Measurements from ENCODE around the gene LIX1.
"Not testable (repeated sequence)": the region's sequence is repeated elsewhere in the genome, so short reads cannot be mapped to it uniquely, and the experiment has no call there.

Gene LIX1

DNA sequence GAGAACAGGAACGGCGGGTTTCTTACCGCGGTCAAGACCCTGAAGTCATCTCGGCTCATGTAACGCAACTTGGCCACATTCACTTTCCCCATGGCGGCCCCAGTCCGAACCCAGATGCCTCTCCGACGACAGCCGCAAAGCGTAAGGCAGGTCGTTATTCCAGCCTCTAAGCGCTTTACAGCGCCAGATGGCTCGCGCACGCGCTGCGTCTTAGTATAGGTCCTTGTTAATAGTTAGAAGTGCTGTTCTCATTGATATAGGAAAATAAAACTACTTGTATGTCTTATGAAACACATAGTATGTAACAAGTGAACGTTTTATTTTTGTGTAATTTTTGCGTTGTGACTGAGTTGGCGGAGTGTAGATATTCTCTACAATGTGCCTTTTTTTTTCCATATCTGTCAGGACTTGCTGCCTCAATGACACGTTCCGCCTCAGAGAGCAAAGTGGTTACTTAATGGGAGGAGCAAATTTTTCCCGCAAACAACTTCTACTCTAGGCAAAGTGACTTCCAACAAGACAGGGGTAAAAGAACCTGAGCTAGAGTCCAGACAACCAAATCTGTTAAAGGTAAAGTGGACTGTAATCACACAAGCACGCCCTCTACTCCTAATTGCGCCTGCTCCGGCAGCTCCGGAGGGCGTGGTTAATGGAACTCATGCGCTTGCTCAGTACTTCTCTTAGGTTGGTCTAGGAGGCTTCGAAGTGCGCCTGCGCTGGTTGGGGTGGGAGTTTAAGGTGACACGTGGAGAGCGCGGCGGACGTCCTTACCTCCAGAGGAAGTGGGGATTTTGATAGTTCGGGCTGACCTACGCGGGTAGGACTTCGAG lies 40.9 kb upstream of the LIX1 start, which contains the start of gene RIOK2:
RIOK2 (minus strand) TSS at position 148 of the 830 bp plus-strand sequence; CDS start at position 92, 56 bp downstream.
- Histone ChIP-seq H3K9ac (ENCODE audit: low read depth, low read length, poor library complexity) (peak within 1 kb of the TSS; percentile 92), H3K14ac (ENCODE audit: low read length) (no peak within 1 kb of the TSS), H3K27me3 (ENCODE audit: control insufficient read depth in 3 of 3, insufficient read depth in 3 of 3, low read depth in 1 of 3, low read length in 3 of 3) (no peaks in the 10 kb centered on the region), H4K8ac (ENCODE audit: low read depth, low read length) (no peak within 1 kb of the TSS), H2BK12ac (ENCODE audit: low read length) (no peak within 1 kb of the TSS), H3K4me2 (ENCODE audit: insufficient read depth, low read length, poor library complexity, severe bottlenecking) (peak within 1 kb of the TSS; percentile 68), H2AK5ac (ENCODE audit: low read depth, low read length) (no peak within 1 kb of the TSS), H3K9me3 (replicated peaks in 1 of 2; ENCODE audit: control insufficient read depth in 2 of 2, insufficient read depth in 1 of 2, low read depth in 1 of 2, low read length in 2 of 2) (peaks cover 0 to 14% of the 10 kb centered on the region in 2 donors), H3K27ac (replicated peaks; ENCODE audit: low read length) (peak within 1 kb of the TSS; percentile 63), H3K36me3 (replicated peaks in 1 of 2; ENCODE audit: control insufficient read depth in 2 of 2, insufficient read depth in 2 of 2, low read length in 2 of 2) (peaks cover 6 to 20% of the 10 kb centered on the region in 2 donors), H3K4me1 (ENCODE audit: control insufficient read depth in 2 of 2, insufficient read depth in 1 of 2, low read depth in 1 of 2, low read length in 2 of 2) (peaks cover 0 to 2% of the 10 kb centered on the region in 2 donors), H3K23ac (ENCODE audit: low read depth, low read length, poor library complexity) (no peak within 1 kb of the TSS), H2BK120ac (ENCODE audit: low read depth, low read length) (no peak within 1 kb of the TSS), H3K4ac (ENCODE audit: low read length) (no peak within 1 kb of the TSS), H3K18ac (ENCODE audit: low read length) (peak within 1 kb of the TSS; percentile 77), H4K91ac (ENCODE audit: low read depth, low read length, poor library complexity) (no peak within 1 kb of the TSS), H3K4me3 (ENCODE audit: low read length in 2 of 2) (peak within 1 kb of the TSS; percentile 67 to 98), H2BK5ac (ENCODE audit: low read length) (no peak within 1 kb of the TSS), H2AFZ (ENCODE audit: low read length) (peak within 1 kb of the TSS; percentile 91), H2BK15ac (ENCODE audit: low read length) (no peak within 1 kb of the TSS), H3K79me1 (ENCODE audit: low read depth, low read length) (peaks cover under 1% of the 10 kb centered on the region)
- DNase-seq (ENCODE audit: low spot score): peak; percentile 81
- WGBS, 2 donors (ENCODE audit: extremely low coverage in 2 of 2, insufficient read length in 2 of 2, insufficient replicate concordance in 1 of 2): no CpG with 5 or more reads among the region's 44 CpGs

DNA sequence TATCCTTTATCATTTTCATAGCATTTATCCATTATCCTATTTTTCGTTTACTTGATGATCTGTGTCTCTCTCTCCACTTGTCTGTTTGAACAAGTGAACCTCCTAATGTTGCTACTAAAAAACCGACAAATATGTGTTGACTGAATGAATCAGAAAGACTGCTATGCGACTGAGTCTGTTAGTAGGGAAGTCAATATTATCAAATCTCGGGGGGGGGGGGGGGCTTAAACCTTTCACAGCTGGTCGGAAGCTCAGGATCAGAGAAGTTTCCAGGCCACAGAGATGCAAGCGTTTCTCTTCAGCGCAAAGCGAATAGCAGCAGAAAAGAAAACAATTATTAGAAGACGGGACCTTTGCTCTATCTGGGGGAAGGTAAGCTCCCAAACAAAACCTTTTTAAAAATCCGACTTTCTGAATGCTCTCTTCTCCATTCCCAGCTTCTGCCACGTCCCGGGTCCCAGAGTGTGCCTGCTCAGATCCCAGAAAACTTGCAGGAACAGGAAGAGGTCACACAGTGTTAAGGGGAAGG lies 40.2 kb upstream of the LIX1 start:
- Histone ChIP-seq H3K79me1 (ENCODE audit: low read depth, low read length) (peaks cover 2% of the 10 kb centered on the region), H3K27ac (replicated peaks; ENCODE audit: low read length) (no peak overlapping the region), H3K14ac (ENCODE audit: low read length) (no peak overlapping the region), H3K23ac (ENCODE audit: low read depth, low read length, poor library complexity) (no peak overlapping the region), H3K9ac (ENCODE audit: low read depth, low read length, poor library complexity) (peak overlapping the region; percentile 92), H2AK5ac (ENCODE audit: low read depth, low read length) (no peak overlapping the region), H2BK120ac (ENCODE audit: low read depth, low read length) (no peak overlapping the region), H2BK12ac (ENCODE audit: low read length) (no peak overlapping the region), H4K91ac (ENCODE audit: low read depth, low read length, poor library complexity) (no peak overlapping the region), H3K4ac (ENCODE audit: low read length) (no peak overlapping the region), H2BK5ac (ENCODE audit: low read length) (no peak overlapping the region), H3K4me3 (ENCODE audit: low read length in 2 of 2) (peak overlapping the region; percentile 67 to 98), H3K9me3 (replicated peaks in 1 of 2; ENCODE audit: control insufficient read depth in 2 of 2, insufficient read depth in 1 of 2, low read depth in 1 of 2, low read length in 2 of 2) (peaks cover 0 to 14% of the 10 kb centered on the region in 2 donors), H3K18ac (ENCODE audit: low read length) (peak overlapping the region; percentile 77), H3K4me2 (ENCODE audit: insufficient read depth, low read length, poor library complexity, severe bottlenecking) (peak overlapping the region; percentile 68), H4K8ac (ENCODE audit: low read depth, low read length) (no peak overlapping the region), H3K27me3 (ENCODE audit: control insufficient read depth in 3 of 3, insufficient read depth in 3 of 3, low read depth in 1 of 3, low read length in 3 of 3) (no peaks in the 10 kb centered on the region), H3K36me3 (replicated peaks in 1 of 2; ENCODE audit: control insufficient read depth in 2 of 2, insufficient read depth in 2 of 2, low read length in 2 of 2) (peaks cover 8 to 27% of the 10 kb centered on the region in 2 donors), H3K4me1 (ENCODE audit: control insufficient read depth in 2 of 2, insufficient read depth in 1 of 2, low read depth in 1 of 2, low read length in 2 of 2) (peaks cover 0 to 2% of the 10 kb centered on the region in 2 donors), H2BK15ac (ENCODE audit: low read length) (no peak overlapping the region), H2AFZ (ENCODE audit: low read length) (peak overlapping the region; percentile 91)
- WGBS, 2 donors (ENCODE audit: extremely low coverage in 2 of 2, insufficient read length in 2 of 2, insufficient replicate concordance in 1 of 2): no CpG with 5 or more reads among the region's 12 CpGs
- no peak for DNase-seq (ENCODE audit: low spot score)

DNA sequence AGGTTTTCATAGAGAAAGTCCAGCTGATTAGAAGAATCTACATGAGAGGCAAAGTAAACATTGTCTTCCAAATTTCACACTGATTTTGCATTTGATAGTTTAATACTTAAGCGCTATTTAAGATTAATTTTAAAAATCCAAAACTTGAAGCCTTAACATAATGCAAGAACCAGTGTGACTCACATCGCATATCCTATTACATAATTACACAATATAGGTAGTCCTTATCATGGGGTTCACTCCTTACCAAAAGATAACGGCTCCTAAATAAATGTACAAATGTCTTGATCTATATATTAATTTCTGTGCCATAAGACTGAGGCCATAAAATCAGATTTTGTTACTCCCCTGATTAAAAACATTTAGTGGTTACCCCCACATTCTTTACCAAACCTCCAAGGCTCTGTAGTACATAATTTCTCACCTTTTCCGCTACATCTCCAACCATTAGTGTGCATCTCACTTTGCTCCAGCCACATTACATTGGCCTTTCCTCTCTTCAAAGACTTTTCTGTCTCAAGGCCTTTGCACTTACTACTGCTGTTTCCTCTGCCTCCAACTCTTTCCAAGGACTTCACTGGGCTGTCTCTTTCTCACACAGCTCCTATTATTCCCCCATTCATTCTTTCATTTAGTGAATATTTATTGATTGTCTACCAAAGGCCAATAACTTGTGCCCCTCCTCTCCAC lies 39.6 kb upstream of the LIX1 start:
- Histone ChIP-seq H3K27ac (replicated peaks; ENCODE audit: low read length) (no peak overlapping the region), H3K79me1 (ENCODE audit: low read depth, low read length) (peaks cover 2% of the 10 kb centered on the region), H3K9me3 (replicated peaks in 1 of 2; ENCODE audit: control insufficient read depth in 2 of 2, insufficient read depth in 1 of 2, low read depth in 1 of 2, low read length in 2 of 2) (peaks cover 0 to 14% of the 10 kb centered on the region in 2 donors), H3K27me3 (ENCODE audit: control insufficient read depth in 3 of 3, insufficient read depth in 3 of 3, low read depth in 1 of 3, low read length in 3 of 3) (no peaks in the 10 kb centered on the region), H3K4me2 (ENCODE audit: insufficient read depth, low read length, poor library complexity, severe bottlenecking) (peak overlapping the region; percentile 38), H2AFZ (ENCODE audit: low read length) (peak overlapping the region; percentile 91), H2BK15ac (ENCODE audit: low read length) (no peak overlapping the region), H3K4me1 (ENCODE audit: control insufficient read depth in 2 of 2, insufficient read depth in 1 of 2, low read depth in 1 of 2, low read length in 2 of 2) (peaks cover 0 to 2% of the 10 kb centered on the region in 2 donors), H3K4ac (ENCODE audit: low read length) (no peak overlapping the region), H4K8ac (ENCODE audit: low read depth, low read length) (no peak overlapping the region), H4K91ac (ENCODE audit: low read depth, low read length, poor library complexity) (no peak overlapping the region), H3K14ac (ENCODE audit: low read length) (no peak overlapping the region), H2BK120ac (ENCODE audit: low read depth, low read length) (no peak overlapping the region), H2BK12ac (ENCODE audit: low read length) (no peak overlapping the region), H3K4me3 (ENCODE audit: low read length in 2 of 2) (peak overlapping the region in 1 of 2 donors; percentile 67), H3K36me3 (replicated peaks in 1 of 2; ENCODE audit: control insufficient read depth in 2 of 2, insufficient read depth in 2 of 2, low read length in 2 of 2) (peaks cover 8 to 33% of the 10 kb centered on the region in 2 donors), H3K18ac (ENCODE audit: low read length) (no peak overlapping the region), H2BK5ac (ENCODE audit: low read length) (no peak overlapping the region), H3K23ac (ENCODE audit: low read depth, low read length, poor library complexity) (no peak overlapping the region), H2AK5ac (ENCODE audit: low read depth, low read length) (no peak overlapping the region), H3K9ac (ENCODE audit: low read depth, low read length, poor library complexity) (no peak overlapping the region)
- WGBS, 2 donors (ENCODE audit: extremely low coverage in 2 of 2, insufficient read length in 2 of 2, insufficient replicate concordance in 1 of 2): no CpG with 5 or more reads among the region's 4 CpGs
- no peak for DNase-seq (ENCODE audit: low spot score)

DNA sequence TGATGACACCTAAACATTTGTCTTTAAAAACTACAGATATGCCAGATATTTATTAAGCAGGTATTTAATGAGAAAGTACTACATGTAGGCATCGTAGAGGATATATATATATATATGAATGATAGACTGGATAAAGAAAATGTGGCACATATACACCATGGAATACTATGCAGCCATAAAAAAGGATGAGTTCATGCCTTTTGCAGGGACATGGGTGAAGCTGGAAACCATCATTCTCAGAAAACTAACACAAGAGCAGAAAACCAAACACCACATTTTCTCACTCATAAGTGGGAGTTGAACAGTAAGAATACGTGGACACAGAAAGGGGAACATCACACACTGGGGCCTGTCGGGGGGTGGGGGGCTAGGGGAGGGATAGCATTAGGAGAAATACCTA lies 37.0 kb upstream of the LIX1 start:
- H3K9ac ChIP-seq (ENCODE audit: low read depth, low read length, poor library complexity); H3K4me2 ChIP-seq (ENCODE audit: insufficient read depth, low read length, poor library complexity, severe bottlenecking); H3K79me1 ChIP-seq (ENCODE audit: low read depth, low read length); H3K27ac ChIP-seq (replicated peaks; ENCODE audit: low read length); H4K8ac ChIP-seq (ENCODE audit: low read depth, low read length); H2BK15ac ChIP-seq (ENCODE audit: low read length); H2AK5ac ChIP-seq (ENCODE audit: low read depth, low read length); H3K18ac ChIP-seq (ENCODE audit: low read length); DNase-seq (ENCODE audit: low spot score); H2BK5ac ChIP-seq (ENCODE audit: low read length); H3K14ac ChIP-seq (ENCODE audit: low read length); H3K4me1 ChIP-seq (ENCODE audit: control insufficient read depth in 2 of 2, insufficient read depth in 1 of 2, low read depth in 1 of 2, low read length in 2 of 2); H4K91ac ChIP-seq (ENCODE audit: low read depth, low read length, poor library complexity); H2BK12ac ChIP-seq (ENCODE audit: low read length); H2AFZ ChIP-seq (ENCODE audit: low read length); H3K4ac ChIP-seq (ENCODE audit: low read length); H3K4me3 ChIP-seq (ENCODE audit: low read length in 2 of 2); H3K27me3 ChIP-seq (ENCODE audit: control insufficient read depth in 3 of 3, insufficient read depth in 3 of 3, low read depth in 1 of 3, low read length in 3 of 3); H3K23ac ChIP-seq (ENCODE audit: low read depth, low read length, poor library complexity); H2BK120ac ChIP-seq (ENCODE audit: low read depth, low read length): not testable (repeated sequence)
- WGBS, 2 donors (ENCODE audit: extremely low coverage in 2 of 2, insufficient read length in 2 of 2, insufficient replicate concordance in 1 of 2): no CpG with 5 or more reads among the region's 3 CpGs
- Histone ChIP-seq H3K36me3 (replicated peaks in 1 of 2; ENCODE audit: control insufficient read depth in 2 of 2, insufficient read depth in 2 of 2, low read length in 2 of 2) (peaks cover 8 to 59% of the 10 kb centered on the region in 2 donors), H3K9me3 (replicated peaks in 1 of 2; ENCODE audit: control insufficient read depth in 2 of 2, insufficient read depth in 1 of 2, low read depth in 1 of 2, low read length in 2 of 2) (peaks cover 0 to 11% of the 10 kb centered on the region in 2 donors)
